CD4-positive, alpha-beta T cell treated with Interleukin-21 for 1 hour (primary cell): ENCODE measurements around the gene SMIM13.
A peak's percentile ranks its signal among the peaks of the same experiment; 100 is the strongest.

Experiments
- DNase-seq: peaks from one replicate; pipeline ENCODE4 v3.0.0-alpha.2; 2020

Gene SMIM13

DNA sequence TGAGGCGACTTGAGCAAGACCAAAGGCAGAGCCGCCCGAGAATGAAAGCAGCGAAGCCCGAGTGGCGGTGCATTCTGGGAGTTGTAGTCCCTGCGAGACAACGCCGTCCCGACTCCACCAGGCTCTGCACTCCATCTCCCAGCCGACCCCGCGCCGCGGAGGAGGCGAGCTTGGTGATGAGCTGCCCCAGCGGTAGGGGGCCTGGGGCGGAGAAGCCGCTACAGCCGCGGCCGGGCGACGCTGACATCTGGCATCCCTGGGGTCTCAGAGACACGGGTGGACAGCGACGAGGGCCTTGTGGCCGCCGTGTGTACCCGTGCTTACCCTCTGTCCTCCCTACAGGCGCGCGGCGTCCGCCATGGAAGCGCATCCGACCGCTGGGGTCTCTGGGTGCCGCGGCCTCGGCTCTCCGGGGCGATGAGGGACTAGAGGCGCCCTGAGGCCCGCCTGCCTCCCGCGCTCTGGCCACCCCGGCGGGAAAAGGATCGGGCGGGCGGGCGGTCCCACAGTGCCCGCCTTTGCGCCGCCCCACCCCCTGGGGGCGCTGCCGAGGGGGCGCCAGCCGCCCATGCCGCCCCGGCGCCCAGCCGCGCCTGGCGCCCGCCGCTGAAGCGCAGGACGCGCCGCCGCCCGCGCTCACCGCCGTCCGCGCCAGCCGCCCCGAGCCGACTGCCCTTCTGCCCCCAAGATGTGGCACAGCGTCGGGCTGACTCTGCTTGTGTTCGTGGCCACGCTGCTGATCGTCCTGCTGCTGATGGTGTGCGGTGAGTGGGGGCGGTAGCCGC, at the start of gene SMIM13:
Gene SMIM13 (plus strand): TSS at position 209 of the 785 bp plus-strand sequence. CDS start 480 bp downstream, at position 689.
- DNase-seq = peak; percentile 95

GRCh38 chr6:11043961-11044711, 49.5 kb upstream of the SMIM13 start, which contains the start of gene ELOVL2:
Gene ELOVL2 (minus strand): TSS chr6:11044305. CDS start chr6:11044230, 75 bp downstream.
- DNase-seq = no peak

DNA sequence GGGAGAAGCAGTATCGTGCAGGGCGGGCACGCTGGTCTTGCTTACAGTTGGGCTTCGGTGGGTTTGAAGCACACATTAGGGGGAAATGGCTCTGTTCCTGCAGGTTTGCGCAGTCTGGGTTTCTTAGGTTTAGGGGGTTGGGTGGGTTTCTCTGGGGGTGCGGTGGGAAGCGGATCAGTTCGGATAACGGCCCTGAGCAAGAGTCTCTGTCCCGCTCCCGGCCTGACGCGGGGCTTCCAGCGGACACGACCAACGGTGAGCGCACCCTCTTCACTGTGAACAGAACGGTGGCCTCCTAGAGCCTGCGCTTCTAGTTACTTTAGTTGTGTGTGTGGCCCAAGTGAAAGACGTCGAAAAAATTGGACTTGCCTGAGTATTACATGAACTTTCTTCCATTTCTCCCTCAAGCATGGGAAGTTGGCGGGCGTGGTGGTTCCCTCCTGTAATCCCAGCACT, 48.9 kb upstream of the SMIM13 start:
- DNase-seq = no peak

DNA sequence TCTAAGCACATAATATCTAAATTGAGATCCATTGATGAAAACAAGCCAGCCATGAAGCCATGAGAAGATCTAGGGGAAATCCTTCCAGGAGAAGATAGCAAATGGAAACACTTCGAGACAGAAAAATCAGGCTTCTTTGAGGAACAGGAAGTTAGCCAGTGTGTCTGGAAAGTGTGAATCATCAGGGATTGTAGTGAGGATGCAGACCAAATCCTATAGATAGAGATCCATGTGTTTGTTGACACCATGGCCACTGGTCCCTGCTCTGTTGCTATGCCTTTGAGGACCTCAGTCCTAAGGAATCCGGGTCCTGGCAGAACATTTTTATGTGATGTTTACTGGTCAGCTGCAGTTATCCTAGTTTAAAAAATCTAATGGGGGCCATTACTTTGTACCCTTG, 42.9 kb upstream of the SMIM13 start:
- DNase-seq = no peak

- DNase-seq = no peak
These were observed 40.3 kb upstream of the SMIM13 start for GRCh38 chr6:11053307-11053706.

DNA sequence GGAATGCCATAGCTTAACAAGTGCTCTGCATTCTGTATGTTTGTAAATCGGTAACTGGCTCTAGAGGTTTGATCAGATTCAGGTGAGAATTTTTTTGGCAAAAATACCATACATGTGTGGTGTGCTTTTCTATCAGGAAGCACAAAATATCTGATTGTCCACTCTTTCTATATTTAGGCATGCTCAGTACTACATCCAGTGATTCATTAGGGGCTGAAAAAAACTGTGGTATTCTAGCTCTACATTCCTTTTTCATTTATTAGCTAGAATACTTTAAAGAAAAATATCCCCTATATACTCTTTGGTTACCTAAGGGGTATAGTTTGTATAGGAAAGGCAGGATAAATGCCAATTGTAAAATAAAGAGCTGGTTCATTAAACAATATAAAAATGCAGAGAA, 38.9 kb upstream of the SMIM13 start:
- no peak for DNase-seq

- DNase-seq = no peak
These were observed 38.5 kb upstream of the SMIM13 start for GRCh38 chr6:11055127-11055627.

DNA sequence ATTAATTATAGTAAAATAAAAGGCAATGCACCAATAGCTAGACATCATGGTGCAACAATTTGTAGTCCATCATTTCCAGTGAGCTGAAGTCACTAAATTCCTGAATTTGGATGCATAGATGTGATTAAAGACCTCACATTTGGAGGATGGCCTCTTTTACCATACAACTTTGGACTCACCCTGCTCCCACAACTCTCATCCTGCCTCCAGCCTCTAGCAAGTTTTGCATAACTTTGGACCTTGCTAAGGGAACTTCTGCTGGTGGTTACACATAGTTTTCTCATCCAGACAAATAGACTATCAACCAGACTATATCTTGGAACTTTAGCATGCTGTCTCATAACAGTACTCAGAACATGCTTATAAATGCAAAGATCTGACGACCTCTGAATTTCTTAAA, 36.8 kb upstream of the SMIM13 start:
- no peak for DNase-seq

DNA sequence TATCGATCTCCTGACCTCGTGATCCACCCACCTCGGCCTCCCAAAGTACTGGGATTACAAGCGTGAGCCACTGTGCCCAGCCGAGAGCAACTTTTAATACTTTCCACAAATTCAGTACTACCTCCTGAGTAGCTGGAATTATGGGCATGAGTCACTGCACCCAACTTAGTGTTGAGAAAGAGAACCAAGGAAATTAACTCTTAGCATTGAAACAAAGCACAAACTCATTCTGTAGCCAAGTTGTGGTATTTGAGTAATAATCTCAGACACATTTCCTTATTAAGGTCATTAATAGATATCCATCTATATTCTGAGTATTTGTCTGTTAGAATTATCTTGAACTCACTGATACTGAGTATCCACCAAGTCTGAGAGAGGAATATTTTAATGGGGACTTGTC, 35.2 kb upstream of the SMIM13 start:
- no peak for DNase-seq

GRCh38 chr6:11062083-11062482, 31.6 kb upstream of the SMIM13 start:
- no peak for DNase-seq

DNA sequence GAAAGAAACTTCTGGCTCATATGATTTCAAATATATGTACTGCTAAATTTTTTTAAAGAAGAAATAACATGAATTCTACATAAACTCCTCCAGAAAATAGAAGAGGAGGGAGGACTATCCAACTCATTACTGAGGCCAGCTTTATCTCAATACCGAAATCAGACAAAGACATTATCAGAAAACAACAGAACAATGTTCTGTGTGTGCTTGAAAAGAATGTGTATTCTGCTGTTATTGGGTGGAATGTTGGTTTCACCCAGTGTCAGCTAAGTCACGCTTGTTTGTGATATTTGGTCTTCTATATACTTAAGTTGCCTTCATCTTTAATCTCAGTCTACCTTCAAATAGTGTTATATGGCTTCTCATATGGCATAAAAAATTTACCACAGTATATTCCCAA, 30.9 kb upstream of the SMIM13 start:
- no peak for DNase-seq

GRCh38 chr6:11064836-11065235, 28.8 kb upstream of the SMIM13 start:
- no peak for DNase-seq

GRCh38 chr6:11065436-11066202, 28.0 kb upstream of the SMIM13 start:
- DNase-seq = no peak

GRCh38 chr6:11066505-11067347, 26.9 kb upstream of the SMIM13 start:
- DNase-seq = no peak

- DNase-seq = no peak
These were observed 26.3 kb upstream of the SMIM13 start for GRCh38 chr6:11067348-11067747.

DNA sequence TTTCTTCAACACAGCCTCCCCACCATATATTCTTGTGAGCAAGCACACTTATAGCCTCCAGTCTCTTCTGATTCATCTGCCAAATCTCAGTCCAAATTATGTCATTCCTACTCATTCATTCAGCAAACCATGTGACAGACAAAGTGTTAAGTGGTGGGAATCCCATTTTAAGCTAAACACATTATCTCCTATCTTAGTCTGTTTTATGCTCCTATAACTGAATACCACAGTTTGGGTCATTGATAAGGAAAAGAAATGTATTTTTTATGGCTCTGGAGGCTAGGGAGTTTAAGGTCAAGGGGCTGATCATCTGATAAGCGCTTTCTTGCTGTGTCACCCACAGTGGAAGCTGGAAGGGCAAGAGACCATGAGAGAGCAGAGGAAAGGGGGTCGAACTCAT, 23.9 kb upstream of the SMIM13 start:
- no peak for DNase-seq

GRCh38 chr6:11072101-11072500, 21.5 kb upstream of the SMIM13 start:
- DNase-seq = no peak

DNA sequence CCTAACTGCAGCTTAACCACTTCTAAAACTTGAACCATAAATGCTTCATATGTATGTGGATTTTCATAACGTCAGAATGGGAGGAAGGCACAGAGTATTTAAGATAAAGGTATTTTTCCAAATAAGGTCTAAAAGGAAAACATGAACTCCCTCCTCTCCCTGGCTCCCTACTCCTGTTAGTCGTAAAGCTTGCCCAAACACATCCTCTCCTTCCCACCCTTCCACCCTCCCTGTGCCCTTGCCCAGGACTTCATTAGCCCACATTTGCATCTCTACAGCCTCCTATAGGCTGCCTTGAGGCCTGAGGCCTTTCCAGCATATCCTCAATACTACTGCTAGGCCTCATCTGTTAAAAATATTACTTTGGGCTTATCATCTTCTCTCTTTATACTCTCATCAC, 17.1 kb upstream of the SMIM13 start:
- DNase-seq = no peak

GRCh38 chr6:11078266-11078665, 15.4 kb upstream of the SMIM13 start:
- no peak for DNase-seq

DNA sequence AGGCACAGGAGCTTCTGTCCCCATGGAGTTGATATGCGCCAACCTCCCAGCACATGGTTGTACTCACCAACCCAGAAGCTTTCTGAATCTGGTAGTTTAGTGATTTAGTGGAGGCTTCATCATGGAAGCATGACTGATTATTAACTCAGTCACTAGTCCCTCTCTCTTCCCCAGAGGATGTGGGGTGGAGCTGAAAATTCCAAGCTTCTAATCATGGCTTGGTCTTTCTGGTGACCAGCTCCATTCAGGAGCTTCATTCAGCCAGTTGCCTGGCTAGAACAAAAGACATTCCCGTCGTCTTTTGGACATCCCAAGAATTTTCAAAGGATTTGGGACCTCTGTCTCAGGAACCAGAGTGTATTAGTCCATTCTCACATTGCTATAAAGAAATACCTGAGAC, 13.3 kb upstream of the SMIM13 start:
- DNase-seq = no peak

- no peak for DNase-seq
These were observed 10.1 kb upstream of the SMIM13 start for GRCh38 chr6:11083491-11083890.

GRCh38 chr6:11083956-11084355, 9.7 kb upstream of the SMIM13 start:
- no peak for DNase-seq
